ENCODE measurements around the gene POLR3B.

DNA sequence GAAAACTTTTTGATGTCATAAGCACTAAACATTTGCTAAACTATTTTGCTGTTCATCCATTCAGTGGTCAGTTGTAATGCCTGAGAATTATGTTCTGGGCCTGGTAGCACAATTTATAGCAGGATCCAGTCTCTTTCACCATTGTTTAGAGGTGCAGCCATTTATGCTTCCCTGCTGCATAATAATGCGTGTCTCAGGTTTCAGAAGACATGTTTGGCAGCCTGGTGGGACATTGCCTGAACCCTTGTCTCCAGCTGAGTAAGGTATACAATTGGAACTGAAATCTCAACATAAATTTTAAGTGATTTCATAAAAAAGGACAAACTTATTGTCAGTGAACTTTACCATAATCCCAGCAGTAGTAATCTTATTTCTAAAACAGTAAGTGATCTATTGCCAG, 94.8 kb downstream of the POLR3B start:
- TF ChIP-seq, protein P1, sequence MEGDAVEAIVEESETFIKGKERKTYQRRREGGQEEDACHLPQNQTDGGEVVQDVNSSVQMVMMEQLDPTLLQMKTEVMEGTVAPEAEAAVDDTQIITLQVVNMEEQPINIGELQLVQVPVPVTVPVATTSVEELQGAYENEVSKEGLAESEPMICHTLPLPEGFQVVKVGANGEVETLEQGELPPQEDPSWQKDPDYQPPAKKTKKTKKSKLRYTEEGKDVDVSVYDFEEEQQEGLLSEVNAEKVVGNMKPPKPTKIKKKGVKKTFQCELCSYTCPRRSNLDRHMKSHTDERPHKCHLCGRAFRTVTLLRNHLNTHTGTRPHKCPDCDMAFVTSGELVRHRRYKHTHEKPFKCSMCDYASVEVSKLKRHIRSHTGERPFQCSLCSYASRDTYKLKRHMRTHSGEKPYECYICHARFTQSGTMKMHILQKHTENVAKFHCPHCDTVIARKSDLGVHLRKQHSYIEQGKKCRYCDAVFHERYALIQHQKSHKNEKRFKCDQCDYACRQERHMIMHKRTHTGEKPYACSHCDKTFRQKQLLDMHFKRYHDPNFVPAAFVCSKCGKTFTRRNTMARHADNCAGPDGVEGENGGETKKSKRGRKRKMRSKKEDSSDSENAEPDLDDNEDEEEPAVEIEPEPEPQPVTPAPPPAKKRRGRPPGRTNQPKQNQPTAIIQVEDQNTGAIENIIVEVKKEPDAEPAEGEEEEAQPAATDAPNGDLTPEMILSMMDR (IDR thresholded peaks at IDR 0.05; ENCODE audit: insufficient read depth, low read length) = no peak
- TF ChIP-seq POLR2AphosphoS5 (IDR thresholded peaks at IDR 0.05; ENCODE audit: low read depth) (no peak), GABPA (IDR thresholded peaks at IDR 0.05; ENCODE audit: low read depth) (no peak)
- TF ChIP-seq, protein P2, sequence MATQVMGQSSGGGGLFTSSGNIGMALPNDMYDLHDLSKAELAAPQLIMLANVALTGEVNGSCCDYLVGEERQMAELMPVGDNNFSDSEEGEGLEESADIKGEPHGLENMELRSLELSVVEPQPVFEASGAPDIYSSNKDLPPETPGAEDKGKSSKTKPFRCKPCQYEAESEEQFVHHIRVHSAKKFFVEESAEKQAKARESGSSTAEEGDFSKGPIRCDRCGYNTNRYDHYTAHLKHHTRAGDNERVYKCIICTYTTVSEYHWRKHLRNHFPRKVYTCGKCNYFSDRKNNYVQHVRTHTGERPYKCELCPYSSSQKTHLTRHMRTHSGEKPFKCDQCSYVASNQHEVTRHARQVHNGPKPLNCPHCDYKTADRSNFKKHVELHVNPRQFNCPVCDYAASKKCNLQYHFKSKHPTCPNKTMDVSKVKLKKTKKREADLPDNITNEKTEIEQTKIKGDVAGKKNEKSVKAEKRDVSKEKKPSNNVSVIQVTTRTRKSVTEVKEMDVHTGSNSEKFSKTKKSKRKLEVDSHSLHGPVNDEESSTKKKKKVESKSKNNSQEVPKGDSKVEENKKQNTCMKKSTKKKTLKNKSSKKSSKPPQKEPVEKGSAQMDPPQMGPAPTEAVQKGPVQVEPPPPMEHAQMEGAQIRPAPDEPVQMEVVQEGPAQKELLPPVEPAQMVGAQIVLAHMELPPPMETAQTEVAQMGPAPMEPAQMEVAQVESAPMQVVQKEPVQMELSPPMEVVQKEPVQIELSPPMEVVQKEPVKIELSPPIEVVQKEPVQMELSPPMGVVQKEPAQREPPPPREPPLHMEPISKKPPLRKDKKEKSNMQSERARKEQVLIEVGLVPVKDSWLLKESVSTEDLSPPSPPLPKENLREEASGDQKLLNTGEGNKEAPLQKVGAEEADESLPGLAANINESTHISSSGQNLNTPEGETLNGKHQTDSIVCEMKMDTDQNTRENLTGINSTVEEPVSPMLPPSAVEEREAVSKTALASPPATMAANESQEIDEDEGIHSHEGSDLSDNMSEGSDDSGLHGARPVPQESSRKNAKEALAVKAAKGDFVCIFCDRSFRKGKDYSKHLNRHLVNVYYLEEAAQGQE (IDR thresholded peaks at IDR 0.05; ENCODE audit: insufficient replicate concordance, low read depth) = no peak
